Stomach (tissue), 4 donors: Measurements from ENCODE around the gene YKT6.

Experiments
- EP300 ChIP-seq: sonication (generic); formaldehyde crosslinking; IDR thresholded peaks from one replicate; pipeline ENCODE4 v1.6.1; 2017; ENCODE audit warnings: antibody characterized with exemption
- POLR2A ChIP-seq, 4 donors: fragments of 450-650 bp; IDR thresholded peaks; one replicate each; pipeline ENCODE4 v1.6.1; 2016; ENCODE audit warnings: antibody characterized with exemption in 4 of 4, control low read depth in 2 of 4, mild to moderate bottlenecking in 1 of 4, moderate library complexity in 1 of 4
- POLR2AphosphoS5 ChIP-seq, 3 donors: sonication (generic); formaldehyde crosslinking; IDR thresholded peaks; one replicate each; pipeline ENCODE4 v1.6.1; 2016; ENCODE audit warnings: antibody characterized with exemption in 3 of 3
- TF ChIP-seq, protein P1 (sequence below), 7 experiments: fragments of 450-650 bp in 4 of 7; fragments of 200-600 bp in 3 of 7; sonication (generic) in 3 of 7; IDR thresholded peaks; one replicate each; pipeline ENCODE4 v1.5.1; 2016 to 2019; ENCODE audit warnings: antibody characterized with exemption in 7 of 7, control low read depth in 2 of 7, mild to moderate bottlenecking in 1 of 7

DNA sequence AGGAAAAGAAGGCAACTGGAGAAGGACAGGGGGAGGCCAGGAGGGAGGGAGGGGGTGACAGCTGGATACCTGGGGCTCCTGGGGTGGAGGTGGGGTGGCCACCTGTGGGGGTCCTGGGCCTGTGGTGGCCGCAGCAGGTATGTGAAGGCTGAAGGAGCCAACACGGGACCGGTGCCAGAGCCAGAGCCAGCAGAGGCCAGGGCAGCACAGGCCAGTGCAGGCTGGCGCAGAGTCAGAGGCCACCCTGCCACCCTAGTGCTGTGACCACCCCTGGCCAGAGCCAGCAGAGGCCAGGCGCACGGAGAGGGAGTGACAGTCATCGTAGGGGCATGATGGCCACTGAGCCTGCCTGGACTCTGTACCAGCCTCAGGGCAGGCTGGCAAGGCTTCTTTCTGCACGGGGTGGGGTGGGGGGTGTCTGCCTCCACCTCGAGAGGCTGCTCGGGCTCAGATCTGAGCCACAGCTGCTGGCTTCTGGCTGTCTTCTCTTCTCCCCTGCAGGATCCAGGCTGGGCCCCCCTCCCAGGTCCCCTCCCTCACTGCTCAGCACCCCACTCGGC, 28.8 kb downstream of the YKT6 start:
- TF ChIP-seq, protein P1, sequence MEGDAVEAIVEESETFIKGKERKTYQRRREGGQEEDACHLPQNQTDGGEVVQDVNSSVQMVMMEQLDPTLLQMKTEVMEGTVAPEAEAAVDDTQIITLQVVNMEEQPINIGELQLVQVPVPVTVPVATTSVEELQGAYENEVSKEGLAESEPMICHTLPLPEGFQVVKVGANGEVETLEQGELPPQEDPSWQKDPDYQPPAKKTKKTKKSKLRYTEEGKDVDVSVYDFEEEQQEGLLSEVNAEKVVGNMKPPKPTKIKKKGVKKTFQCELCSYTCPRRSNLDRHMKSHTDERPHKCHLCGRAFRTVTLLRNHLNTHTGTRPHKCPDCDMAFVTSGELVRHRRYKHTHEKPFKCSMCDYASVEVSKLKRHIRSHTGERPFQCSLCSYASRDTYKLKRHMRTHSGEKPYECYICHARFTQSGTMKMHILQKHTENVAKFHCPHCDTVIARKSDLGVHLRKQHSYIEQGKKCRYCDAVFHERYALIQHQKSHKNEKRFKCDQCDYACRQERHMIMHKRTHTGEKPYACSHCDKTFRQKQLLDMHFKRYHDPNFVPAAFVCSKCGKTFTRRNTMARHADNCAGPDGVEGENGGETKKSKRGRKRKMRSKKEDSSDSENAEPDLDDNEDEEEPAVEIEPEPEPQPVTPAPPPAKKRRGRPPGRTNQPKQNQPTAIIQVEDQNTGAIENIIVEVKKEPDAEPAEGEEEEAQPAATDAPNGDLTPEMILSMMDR (IDR thresholded peaks at IDR 0.05), result no peak
- TF ChIP-seq POLR2AphosphoS5 (IDR thresholded peaks at IDR 0.05) (no peak), EP300 (no peak), POLR2A (IDR thresholded peaks at IDR 0.05) (no peak)
